ENCODE results near the gene SLC43A3.

DNA sequence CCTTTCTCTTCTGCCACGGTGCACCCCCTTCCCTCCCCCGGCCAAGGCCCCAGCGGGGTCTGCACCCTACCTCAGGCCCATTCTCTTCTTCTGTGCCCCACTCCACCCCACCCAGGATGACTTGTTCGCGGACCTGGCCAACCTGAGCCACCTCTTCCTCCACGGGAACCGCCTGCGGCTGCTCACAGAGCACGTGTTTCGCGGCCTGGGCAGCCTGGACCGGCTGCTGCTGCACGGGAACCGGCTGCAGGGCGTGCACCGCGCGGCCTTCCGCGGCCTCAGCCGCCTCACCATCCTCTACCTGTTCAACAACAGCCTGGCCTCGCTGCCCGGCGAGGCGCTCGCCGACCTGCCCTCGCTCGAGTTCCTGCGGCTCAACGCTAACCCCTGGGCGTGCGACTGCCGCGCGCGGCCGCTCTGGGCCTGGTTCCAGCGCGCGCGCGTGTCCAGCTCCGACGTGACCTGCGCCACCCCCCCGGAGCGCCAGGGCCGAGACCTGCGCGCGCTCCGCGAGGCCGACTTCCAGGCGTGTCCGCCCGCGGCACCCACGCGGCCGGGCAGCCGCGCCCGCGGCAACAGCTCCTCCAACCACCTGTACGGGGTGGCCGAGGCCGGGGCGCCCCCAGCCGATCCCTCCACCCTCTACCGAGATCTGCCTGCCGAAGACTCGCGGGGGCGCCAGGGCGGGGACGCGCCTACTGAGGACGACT is 49.3 kb upstream of the SLC43A3 start:
- TF ChIP-seq POLR2AphosphoS5 (IDR thresholded peaks at IDR 0.05; ENCODE audit: control insufficient read depth, insufficient read depth, low read depth, low read length), result no peak
- TF ChIP-seq KDM5B (IDR thresholded peaks at IDR 0.05; ENCODE audit: insufficient replicate concordance, low read depth, low read length), result no peak
- no peak for TF ChIP-seq RNF2 (IDR thresholded peaks at IDR 0.05)
- no peak for TF ChIP-seq GABPA (tag; conservative IDR thresholded peaks at IDR 0.05; ENCODE audit: low read depth)

All from K562 (cell line).